Ovary (tissue), 9 donors: ENCODE results near the gene LTBP2. TPM values are rescaled to one million over a fixed set of nuclear protein-coding genes. Genes with fewer than 3 reads are reported as not detected.

Source experiments
- DNase-seq, 5 donors: peaks; one replicate each; pipeline ENCODE4 v3.0.0-alpha.2; 2019 to 2020
- H3K27ac ChIP-seq, 2 donors: fragments of 200-600 bp; one replicate each; pipeline versions ENCODE4 v1.5.1 to v1.8.0; 2019 to 2022
- H3K27me3 ChIP-seq: fragments of 200-600 bp; one replicate; pipeline ENCODE4 v1.8.0; 2022
- H3K36me3 ChIP-seq: fragments of 200-600 bp; sonication (generic); one replicate; pipeline ENCODE4 v1.5.1; 2019
- H3K4me1 ChIP-seq: one replicate; pipeline ENCODE4 v1.8.1; 2013; ENCODE audit warnings: mild to moderate bottlenecking, moderate library complexity; ENCODE audit not compliant: insufficient read depth
- H3K4me3 ChIP-seq: fragments of 200-600 bp; sonication (generic); one replicate; pipeline ENCODE4 v1.5.1; 2017
- H3K9me3 ChIP-seq, 2 donors: fragments of 200-600 bp in 1 of 2; sonication (generic) in 1 of 2; one replicate each; pipeline versions ENCODE4 v1.5.1 to v1.8.1; 2013 to 2019; ENCODE audit warnings: mild to moderate bottlenecking in 1 of 2, moderate library complexity in 1 of 2
- EP300 ChIP-seq: sonication (generic); formaldehyde crosslinking; IDR thresholded peaks from one replicate; pipeline ENCODE4 v1.6.1; 2017; ENCODE audit warnings: antibody characterized with exemption
- POLR2A ChIP-seq: fragments of 450-650 bp; IDR thresholded peaks from one replicate; pipeline ENCODE4 v1.6.1; 2017; ENCODE audit warnings: antibody characterized with exemption, mild to moderate bottlenecking, moderate library complexity
- WGBS, 3 donors: extraction: QIAGEN DNeasy Blood & Tissue Kit in 1 of 3; methylation state at CpG; one replicate each; pipeline versions ENCODE4 v1.1.5 to v1.1.7; 2013 to 2017; 5-methylcytosine and 5-hydroxymethylcytosine counted together
- intact Hi-C, 4 donors: fragments of 100-400 bp; cut with DNase I; formaldehyde crosslinking; loops; one replicate each; pipeline versions ENCODE4 v1.11.0 to v1.15.1; 2022 to 2023
- polyA plus RNA-seq, 2 donors: library from polyadenylated mRNA; stranded (reverse); fragments of 200-250 nt in 1 of 2; fragments of 350-450 nt in 1 of 2; fragmentation: Illumina TruSeq in 1 of 2; extraction: RNeasy Lipid Tissue Mini Kit (QIAGEN cat#74804) in 1 of 2; gene quantifications; one replicate each; pipeline ENCODE4 v1.2.3, GENCODE V29; 2013 to 2014
- total RNA-seq, 7 donors: library from RNA; depleted of rRNA in 2 of 7; stranded (reverse); fragments of >200 nt in 2 of 7; fragmentation: NEBNext Ultra II Directional in 3 of 7; extraction: Animal tissue kit (Norgen Biotek cat#: 25700) in 3 of 7; gene quantifications; one replicate each; pipeline versions ENCODE4 v1.1.0 to v1.2.4, GENCODE V29; 2016 to 2023
- TF ChIP-seq, protein P1 (sequence below), 3 donors: fragments of 450-650 bp in 2 of 3; fragments of 200-600 bp in 1 of 3; IDR thresholded peaks; one replicate each; pipeline versions ENCODE4 v1.5.1 to v1.8.0; 2016 to 2022; ENCODE audit warnings: antibody characterized with exemption in 3 of 3, mild to moderate bottlenecking in 1 of 3
- donor health status: DM: no; HTN: no; CAD: no; lungs with moderate emphysema.
- donor health status: DM: no; HTN: no; CAD: no.
- donor health status: Bipolar disorder and iron deficiency.
- donor health status: DM: yes; HTN: yes; CAD: no.
- donor health status: DM: no; HTN: no; CAD: no.
- donor health status: DM: yes; HTN: yes; CAD: no.

Gene LTBP2
- total and polyA plus RNA-seq, 9 donors: 31.4 to 85.0 (median 60.0) TPM

DNA sequence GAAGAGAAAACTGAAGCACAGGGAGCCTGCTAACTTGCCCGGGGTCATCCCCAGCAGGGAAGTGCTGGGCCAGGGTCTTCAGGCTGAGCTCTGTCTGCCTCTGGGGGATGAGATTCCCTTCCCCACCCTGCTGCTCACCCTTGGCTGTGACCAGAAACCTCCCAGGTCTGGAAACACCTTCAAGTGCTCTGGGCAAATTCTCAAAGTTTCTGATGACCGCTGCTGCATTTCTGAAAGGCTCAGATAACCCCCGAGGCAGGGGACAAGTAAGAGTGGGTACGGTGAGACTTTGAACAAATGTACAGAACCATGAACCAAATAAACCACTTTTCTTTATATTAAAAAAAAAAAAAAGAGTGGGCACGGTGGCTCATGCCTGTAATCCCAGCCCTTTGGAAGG is 41.3 kb downstream of the LTBP2 start:
- whole genome bisulfite sequencing, 3 donors: 77 to 87% (median 81%) methylated on average over 5 of the region's 5 CpGs
- Histone ChIP-seq H3K4me3 (no peak overlapping the region), H3K9me3 (no peaks in the 10 kb centered on the region), H3K36me3 (no peaks in the 10 kb centered on the region), H3K27me3 (no peaks in the 10 kb centered on the region), H3K27ac (peak overlapping the region in 1 of 2 donors; percentile 49), H3K4me1 (peaks cover 32% of the 10 kb centered on the region)
- no peak for TF ChIP-seq EP300
- TF ChIP-seq POLR2A: no peak
- TF ChIP-seq, protein P1, sequence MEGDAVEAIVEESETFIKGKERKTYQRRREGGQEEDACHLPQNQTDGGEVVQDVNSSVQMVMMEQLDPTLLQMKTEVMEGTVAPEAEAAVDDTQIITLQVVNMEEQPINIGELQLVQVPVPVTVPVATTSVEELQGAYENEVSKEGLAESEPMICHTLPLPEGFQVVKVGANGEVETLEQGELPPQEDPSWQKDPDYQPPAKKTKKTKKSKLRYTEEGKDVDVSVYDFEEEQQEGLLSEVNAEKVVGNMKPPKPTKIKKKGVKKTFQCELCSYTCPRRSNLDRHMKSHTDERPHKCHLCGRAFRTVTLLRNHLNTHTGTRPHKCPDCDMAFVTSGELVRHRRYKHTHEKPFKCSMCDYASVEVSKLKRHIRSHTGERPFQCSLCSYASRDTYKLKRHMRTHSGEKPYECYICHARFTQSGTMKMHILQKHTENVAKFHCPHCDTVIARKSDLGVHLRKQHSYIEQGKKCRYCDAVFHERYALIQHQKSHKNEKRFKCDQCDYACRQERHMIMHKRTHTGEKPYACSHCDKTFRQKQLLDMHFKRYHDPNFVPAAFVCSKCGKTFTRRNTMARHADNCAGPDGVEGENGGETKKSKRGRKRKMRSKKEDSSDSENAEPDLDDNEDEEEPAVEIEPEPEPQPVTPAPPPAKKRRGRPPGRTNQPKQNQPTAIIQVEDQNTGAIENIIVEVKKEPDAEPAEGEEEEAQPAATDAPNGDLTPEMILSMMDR (IDR thresholded peaks at IDR 0.05): no peak
- intact Hi-C loops: no loop called here
- peak in 2 of 5 donors; percentile 17 for DNase-seq

DNA sequence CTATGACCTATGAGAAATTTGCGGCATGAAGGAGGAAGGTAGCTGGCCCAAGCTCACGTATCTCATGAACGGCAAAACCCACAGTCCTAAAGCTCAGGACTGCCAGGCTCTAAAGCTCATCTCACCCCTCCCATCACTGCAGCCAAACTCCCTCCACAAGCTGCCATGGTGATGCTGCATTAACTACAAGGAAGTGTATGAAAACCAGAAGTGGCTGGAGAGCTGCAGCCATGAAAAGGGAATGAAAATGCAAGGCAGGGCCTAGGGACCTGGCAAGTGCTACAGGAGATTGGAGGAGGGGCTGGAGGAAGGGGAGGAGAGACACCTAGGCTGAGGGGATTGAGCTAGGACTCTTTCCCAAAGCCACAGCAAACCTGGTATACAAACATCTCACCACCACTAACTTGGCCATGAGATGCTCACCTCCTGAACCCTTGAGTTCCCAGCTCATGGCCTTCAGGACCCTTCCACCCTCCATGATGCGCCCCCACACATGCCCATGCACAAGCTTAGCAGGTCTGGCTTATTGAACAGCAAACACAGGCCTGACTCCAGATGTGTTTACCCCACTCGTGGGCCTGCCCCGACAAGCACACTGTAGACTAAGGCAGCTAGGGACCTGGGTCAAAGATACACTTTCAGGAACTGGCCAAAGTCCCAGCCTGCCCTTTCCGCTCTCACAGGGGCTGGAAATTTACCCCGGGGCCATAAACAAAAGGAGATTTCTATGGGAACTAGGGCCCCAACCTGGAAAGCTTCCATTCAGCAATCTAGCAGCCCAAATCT is 42.0 kb downstream of the LTBP2 start:
- H3K27ac ChIP-seq: peak overlapping the region in 1 of 2 donors; percentile 49
- H3K4me3 ChIP-seq: no peak overlapping the region
- 43 to 47% (median 43%) methylated on average over 8 of the region's 8 CpGs for WGBS, 3 donors
- H3K4me1 ChIP-seq: peaks cover 27% of the 10 kb centered on the region
- DNase-seq: peak in 2 of 5 donors; percentile 54 to 58
- H3K36me3 ChIP-seq: no peaks in the 10 kb centered on the region
- no peak for TF ChIP-seq EP300
- no peak for TF ChIP-seq POLR2A
- TF ChIP-seq, protein P1 (IDR thresholded peaks at IDR 0.05): no peak
- intact Hi-C loops: no loop called here
- H3K27me3 ChIP-seq: no peaks in the 10 kb centered on the region
- no peaks in the 10 kb centered on the region for H3K9me3 ChIP-seq

DNA sequence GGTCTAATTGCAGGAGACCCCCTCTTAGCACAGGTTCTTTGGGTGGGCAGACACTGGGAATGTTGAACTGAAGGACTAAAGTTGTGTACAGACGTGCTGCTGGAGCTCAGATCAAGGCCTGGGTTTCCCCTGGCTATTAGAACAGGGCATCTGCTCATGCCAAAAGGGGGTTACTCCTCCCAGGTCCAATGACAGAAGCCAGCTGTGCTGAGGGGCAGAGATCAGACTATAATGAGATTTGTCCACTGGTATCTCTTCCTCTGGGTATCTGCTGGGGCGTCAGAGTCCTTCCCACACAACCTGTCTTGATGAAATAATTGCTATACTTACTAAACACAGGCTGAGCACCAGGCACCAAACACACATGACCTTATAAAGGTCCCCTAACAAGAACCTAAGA is 42.6 kb downstream of the LTBP2 start:
- Histone ChIP-seq H3K4me3 (no peak overlapping the region), H3K27ac (peak overlapping the region in 1 of 2 donors; percentile 49), H3K36me3 (no peaks in the 10 kb centered on the region), H3K27me3 (no peaks in the 10 kb centered on the region), H3K4me1 (peaks cover 27% of the 10 kb centered on the region), H3K9me3 (no peaks in the 10 kb centered on the region)
- WGBS, 3 donors: 9 to 23% (median 12%) methylated on average over 2 of the region's 2 CpGs
- DNase-seq: peak in 1 of 5 donors; percentile 36
- intact Hi-C loops: no loop called here
- TF ChIP-seq, protein P1 (IDR thresholded peaks at IDR 0.05): no peak
- TF ChIP-seq POLR2A (no peak), EP300 (no peak)

DNA sequence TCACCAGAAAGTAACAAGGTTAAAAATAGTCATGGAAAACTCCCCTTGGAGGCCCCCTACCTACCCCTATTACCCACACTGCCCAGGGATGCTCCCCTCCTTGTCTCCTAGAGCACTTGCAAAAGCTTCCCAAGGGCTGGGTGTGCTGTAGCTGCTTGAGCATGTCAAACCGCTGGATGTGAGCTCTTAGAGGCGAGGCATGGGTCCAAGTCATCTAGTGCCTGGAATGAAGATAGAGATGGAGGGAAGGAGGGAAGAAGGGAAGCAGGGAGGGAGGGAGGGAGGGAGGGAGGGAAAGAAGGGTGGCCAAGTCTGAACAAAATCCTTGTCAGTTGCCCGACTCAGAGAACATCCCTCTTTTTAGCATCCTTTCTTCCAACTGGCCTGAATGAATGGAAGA is 43.1 kb downstream of the LTBP2 start:
- H3K9me3 ChIP-seq: no peaks in the 10 kb centered on the region
- intact Hi-C loops: no loop called here
- TF ChIP-seq EP300: no peak
- TF ChIP-seq, protein P1 (IDR thresholded peaks at IDR 0.05): no peak
- DNase-seq: peak in 4 of 5 donors; percentile 54 to 76 (median 68)
- peak overlapping the region in 1 of 2 donors; percentile 63 for H3K27ac ChIP-seq
- H3K27me3 ChIP-seq: no peaks in the 10 kb centered on the region
- WGBS, 3 donors: 6 to 14% (median 8%) methylated on average over 3 of the region's 3 CpGs
- no peaks in the 10 kb centered on the region for H3K36me3 ChIP-seq
- no peak overlapping the region for H3K4me3 ChIP-seq
- peaks cover 27% of the 10 kb centered on the region for H3K4me1 ChIP-seq
